Amygdala (tissue), 56 donors: ENCODE results near the gene TEDC2.

Source experiments
- DNase-seq, 56 donors: peaks; one replicate each; lab custom pipeline; 2025; lab: John Stamatoyannopoulos, UW

Gene TEDC2

DNA sequence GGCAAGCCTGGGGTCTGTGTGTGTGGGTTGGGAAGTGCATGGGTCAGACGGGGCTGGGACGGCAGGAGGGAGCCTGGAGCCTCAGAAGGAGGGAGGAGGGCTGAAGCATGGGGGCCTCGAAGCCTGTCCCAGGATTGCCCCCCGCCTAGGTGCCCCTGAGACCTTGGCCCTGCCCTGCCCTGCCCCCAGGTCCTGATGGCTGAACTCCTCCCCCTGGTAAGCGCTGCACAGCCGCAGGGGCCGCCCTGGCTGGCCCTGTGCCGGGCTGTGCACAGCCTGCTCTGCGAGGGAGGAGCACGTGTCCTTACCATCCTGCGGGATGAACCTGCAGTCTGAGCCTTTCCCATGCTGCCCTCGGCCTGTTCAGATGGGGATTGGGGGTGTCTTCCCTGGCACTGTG lies 4.4 kb downstream of the TEDC2 start:
- no peak for DNase-seq

DNA sequence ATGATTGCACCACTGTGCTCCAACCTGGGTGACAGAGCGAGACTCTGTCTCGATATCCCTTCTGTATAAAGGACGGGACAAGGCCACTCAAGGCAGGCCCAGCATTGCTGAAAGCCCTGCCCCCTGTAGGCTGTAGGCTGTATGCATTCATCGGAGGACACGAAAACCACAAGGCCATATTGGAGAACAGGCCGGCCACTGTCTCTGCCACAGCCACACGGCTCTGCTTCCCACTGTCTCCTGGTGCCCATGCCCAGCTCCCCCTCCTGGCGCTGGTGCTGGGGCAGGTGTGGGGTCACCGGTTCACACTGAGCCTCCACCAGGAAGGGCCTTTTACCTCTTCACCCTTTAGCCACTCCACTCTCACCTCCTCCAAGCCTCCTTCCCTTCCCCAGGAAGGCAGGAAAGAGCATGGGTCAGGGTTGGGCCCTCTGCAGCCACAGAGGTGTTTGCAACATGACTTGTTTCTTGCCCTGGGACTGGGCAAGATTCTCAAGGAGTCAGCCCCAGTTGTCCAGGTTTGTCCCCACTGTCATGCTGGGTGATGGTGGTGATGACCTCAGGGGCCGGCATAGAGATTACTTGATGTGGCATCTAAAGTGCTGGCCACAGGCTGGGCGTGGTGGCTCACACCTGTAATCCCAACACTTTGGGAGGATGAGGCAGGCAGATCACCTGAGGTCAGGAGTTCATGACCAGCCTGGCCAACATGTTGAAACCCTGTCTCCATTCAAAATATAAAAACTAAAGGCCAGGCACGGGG lies 5.9 kb downstream of the TEDC2 start:
- no peak for DNase-seq

DNA sequence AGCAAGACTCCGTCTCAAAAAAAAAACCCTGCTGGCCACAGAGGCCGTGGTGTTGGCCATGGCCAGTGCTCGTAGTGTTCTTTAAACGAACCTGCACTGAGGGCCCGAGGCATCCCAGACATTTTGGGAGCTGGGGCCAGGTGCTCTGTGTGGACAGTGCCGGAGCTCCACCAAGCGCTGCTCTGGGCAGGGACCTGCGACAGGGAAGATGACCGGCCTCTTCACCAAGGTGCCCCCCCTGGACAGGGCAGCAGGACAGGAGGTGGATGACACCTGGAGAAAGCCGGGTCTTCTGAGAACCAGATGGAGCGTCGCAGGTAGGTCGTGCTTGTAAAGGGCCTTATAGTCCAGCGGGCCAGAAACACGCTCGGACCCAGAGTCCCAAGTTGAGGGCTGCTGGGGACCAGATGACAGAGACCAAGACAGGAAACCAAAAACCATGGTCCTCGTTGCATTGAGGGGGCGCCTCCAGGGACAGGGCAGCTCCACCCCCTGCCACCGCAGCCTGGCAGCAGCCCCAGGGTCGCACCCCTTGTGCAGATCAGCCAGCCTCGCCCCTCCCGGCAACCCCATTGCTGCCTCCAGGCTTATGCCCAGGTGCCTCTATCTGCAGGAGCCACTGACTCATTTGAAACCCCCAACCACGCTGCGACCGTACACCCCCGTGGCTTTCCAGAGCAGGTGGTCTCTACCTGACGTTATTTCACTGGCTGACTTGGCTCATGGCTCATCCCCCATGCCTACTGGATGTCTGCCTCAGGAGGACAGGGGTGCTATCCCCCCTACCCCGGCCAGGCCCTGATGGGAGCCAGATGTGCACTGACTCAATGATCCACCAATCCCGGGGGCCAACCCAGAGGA lies 7.0 kb downstream of the TEDC2 start:
- no peak for DNase-seq

DNA sequence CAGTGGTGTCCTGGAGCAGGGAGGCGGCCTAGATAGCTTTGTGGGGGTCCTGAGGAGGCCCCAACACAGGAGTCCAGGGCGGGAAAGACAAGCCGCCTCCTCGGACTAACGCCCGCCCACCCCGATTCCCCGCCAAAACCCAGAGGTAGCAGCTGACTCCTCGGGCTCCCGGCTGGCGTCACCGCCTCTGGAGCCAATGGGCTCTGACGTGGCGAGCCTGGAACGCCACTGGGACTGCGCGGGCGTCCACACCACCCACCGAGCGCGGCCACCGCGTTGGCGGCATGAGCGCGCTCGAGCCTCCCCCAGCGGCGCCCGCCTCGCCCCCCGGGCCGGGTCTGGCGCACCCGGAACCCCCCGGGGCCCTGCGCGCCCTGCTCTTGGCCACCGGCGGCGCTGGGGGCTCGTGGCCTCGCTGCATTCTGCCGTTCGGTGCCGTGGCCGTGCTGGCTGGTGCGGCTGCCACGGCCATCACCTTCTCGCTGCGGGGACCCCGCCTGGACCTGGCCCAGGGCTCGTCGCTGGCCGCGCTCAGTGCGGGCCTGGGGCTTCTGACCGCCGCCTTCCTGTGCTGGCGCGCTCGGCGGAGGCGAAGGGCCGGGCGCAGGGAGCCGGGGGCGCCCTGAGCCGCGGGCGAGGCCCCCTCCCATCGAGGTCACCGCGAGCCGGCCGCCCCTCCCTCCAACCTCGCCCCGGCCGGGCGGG lies 7.8 kb downstream of the TEDC2 start:
- peak in 42 of 56 donors; percentile 6 to 83 (median 56) for DNase-seq

DNA sequence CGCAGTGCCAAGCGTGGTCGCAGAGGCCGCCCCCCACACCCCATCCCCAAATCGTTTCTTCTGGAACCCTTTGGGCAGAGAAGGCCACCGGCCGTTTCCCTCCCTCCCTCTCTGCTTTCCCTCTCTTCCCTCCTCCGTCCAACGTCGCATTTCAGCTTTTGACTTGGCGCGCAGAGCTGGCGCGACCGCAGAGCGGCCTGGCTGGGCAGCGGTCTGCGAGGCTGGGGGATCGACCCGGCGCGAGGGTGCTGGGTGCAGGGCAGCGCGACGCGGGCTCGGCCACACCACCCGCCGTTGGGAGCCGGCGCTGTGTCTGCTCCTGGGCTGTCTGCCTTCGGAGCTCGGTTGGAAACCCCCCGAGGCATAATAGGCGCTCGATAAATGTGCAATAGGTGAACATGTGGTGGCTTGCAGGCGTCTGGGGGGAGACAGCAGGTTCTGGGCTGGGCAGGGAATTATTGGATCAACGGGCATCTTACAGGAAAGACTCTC lies 8.4 kb downstream of the TEDC2 start:
- peak in 4 of 56 donors; percentile 10 to 46 (median 23) for DNase-seq

DNA sequence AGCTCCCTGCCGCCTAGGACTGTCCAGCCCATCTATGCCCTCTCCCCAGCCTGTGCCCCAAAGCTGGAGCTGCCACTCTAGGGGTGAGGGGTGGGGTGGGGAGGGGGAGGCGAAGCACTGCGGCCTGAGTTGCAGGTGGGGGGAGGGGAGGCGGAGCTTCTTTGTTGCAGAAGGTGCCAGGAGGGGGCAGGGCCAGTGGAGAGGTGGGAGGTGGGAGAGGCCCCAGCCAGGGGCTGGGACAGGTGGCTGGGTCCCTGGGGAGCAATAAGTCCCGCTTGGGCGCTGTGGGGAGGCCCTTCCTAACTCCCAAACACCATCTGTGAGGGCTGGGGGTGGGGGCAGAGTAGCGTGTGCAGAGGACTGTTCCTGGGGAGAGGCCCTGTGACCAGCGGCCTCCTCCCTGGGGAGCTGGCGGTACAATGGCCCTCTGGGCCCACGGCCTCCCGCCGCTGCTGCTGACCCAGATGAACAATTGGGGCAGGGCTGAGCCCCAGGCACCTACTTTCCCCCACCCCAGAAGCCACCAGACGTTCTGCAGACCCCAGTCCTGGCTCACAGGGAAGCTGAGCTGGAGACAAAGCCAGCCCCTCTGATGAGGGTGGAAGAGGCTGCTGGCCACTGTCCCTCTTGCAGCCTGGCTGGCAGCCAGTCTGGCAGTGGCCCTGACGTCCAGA lies 9.0 kb downstream of the TEDC2 start:
- DNase-seq: peak in 29 of 56 donors; percentile 16 to 78 (median 50)

DNA sequence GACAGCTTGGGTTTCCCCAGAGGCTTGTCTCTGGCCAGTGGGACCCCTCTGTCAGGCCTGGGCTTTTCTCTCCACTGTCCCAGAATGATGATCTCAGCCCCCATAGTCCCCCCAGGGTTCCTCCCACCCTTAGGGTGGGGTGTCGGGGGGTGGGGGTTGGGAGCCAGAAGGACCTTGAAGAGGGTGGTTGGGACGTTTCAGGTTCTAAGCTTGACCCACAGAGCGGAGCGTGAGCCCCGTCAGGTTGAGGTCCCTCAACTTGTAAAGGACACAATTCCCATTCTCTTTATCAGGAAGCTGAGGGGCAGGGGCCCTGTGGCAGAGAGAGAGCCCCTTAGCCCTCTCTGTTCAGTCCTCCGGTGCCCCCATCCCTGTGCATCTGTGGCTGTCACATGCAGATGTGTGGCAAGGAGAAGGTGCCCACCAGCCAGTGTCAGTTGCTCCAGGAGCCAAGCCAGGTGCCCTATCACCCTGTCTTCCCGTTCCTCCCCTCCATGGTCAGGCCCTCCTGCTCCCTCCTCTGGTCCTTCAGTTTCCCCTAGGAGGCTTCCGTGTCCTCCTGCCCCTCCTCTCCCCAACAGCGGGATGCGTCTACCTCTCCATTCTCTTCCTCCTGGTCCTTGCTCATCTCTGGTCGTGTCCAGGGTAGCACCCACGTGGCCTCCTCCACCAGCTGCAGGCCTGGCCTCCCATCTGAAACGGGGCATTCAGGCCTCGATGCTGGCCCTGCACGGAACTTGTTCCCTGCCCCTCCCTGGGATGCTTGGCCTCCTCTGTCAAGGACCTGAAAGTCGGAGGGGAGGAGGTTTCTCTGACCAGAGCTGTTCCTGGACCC lies 9.7 kb downstream of the TEDC2 start:
- peak in 1 of 56 donors; percentile 20 for DNase-seq

DNA sequence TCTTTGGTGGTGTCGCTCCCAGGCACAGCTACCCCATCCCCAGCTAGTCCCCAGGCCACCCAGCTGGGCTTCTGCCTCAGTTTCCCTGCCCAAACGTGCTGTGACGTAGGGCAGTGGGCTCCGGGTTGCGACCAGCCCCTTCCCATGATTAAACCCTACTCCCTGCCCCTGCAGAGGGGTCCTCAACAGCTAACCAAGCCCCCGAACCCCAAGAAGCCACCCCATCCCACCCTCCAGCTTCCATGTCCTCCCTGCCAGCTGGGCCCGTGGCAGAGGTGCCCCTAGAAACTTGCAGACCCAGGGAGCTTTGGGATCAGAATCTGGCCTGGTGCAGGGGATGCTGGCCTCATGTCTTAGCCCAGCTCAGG lies 10.3 kb downstream of the TEDC2 start:
- DNase-seq: no peak

DNA sequence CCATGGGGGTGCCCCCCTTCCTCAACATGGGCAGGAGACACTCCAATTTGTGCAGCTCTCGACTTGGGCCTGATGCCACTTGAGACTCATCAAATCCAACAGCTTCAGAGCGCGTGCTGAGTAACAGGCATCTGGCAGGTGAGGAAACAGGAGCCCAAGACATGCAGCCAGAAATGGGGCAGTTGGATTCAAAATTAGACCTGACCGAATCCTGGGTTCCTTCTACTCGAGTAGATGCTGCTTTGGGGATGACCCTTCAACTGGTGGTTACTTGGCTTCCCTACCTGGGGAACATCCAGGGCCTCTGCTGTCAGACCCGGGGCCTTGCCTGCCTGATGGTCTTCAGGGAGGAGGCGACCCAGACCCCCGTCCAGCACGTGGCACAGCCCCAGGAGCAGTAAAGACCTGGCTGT lies 10.7 kb downstream of the TEDC2 start:
- DNase-seq: peak in 2 of 56 donors; percentile 15 to 37

DNA sequence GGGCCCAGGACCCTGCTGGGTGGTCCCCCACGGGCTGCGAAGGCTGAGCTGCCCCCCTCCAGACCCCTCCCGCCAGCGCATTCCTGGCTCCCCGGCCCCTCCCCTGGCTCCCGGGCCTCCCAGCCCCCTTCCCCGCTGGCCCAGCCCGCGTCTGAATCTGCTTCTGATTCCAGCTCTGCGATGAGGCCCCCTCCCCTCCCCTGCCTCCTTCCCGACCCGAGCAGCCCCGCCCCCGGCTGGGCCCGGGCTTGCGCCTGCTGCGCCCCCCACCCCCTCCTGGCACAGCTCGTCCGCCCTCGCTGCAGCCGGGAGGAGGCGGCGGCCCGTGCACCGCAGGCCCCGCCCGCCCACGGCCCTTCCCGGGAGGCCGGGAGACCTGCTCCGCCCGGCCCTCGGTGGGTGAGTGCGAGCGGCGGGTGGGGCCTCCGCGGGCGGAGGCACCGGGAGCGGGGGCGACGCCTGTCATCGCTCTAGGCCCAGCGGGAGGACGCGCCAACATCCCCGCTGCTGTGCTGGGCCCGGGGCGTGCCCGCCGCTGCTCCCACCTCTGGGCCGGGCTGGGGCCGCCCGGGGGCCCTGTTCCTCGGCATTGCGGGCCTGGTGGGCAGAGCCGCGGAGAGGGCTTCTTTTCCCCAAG lies 11.2 kb downstream of the TEDC2 start, which contains the start of gene NTN3:
Gene NTN3, plus strand, starts transcription at position 282 of the 637 bp plus-strand sequence. CDS start 405 bp downstream, outside the sequence.
- DNase-seq: peak in 8 of 56 donors; percentile 19 to 69 (median 46)

DNA sequence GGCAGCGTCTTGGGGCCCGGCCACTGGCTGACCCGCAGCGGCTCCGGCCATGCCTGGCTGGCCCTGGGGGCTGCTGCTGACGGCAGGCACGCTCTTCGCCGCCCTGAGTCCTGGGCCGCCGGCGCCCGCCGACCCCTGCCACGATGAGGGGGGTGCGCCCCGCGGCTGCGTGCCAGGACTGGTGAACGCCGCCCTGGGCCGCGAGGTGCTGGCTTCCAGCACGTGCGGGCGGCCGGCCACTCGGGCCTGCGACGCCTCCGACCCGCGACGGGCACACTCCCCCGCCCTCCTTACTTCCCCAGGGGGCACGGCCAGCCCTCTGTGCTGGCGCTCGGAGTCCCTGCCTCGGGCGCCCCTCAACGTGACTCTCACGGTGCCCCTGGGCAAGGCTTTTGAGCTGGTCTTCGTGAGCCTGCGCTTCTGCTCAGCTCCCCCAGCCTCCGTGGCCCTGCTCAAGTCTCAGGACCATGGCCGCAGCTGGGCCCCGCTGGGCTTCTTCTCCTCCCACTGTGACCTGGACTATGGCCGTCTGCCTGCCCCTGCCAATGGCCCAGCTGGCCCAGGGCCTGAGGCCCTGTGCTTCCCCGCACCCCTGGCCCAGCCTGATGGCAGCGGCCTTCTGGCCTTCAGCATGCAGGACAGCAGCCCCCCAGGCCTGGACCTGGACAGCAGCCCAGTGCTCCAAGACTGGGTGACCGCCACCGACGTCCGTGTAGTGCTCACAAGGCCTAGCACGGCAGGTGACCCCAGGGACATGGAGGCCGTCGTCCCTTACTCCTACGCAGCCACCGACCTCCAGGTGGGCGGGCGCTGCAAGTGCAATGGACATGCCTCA lies 12.0 kb downstream of the TEDC2 start:
- DNase-seq: peak in 3 of 56 donors; percentile 18 to 51 (median 44)

DNA sequence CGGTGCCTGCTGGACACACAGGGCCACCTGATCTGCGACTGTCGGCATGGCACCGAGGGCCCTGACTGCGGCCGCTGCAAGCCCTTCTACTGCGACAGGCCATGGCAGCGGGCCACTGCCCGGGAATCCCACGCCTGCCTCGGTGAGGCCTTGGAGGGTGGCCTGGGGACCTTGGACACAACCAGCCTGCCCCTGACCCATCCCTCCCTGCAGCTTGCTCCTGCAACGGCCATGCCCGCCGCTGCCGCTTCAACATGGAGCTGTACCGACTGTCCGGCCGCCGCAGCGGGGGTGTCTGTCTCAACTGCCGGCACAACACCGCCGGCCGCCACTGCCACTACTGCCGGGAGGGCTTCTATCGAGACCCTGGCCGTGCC lies 12.6 kb downstream of the TEDC2 start:
- DNase-seq: no peak

DNA sequence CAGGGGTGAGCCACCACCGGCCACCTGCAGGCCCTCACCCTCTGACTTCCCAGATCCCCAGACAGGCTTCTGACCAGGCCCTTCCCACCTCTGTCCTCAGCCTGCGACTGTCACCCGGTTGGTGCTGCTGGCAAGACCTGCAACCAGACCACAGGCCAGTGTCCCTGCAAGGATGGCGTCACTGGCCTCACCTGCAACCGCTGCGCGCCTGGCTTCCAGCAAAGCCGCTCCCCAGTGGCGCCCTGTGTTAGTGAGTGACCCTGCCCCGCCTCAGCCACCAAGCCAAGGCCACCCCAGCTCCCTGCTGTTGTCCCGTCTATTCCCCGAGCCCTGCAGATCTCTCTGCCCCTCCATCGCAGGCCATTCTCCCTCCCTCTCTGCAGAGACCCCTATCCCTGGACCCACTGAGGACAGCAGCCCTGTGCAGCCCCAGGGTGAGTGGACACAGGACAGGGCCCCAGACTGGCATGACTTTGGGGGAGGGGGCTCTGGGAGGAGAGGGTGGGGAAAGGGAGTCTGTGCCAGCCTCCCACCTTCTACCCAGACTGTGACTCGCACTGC lies 13.1 kb downstream of the TEDC2 start:
- no peak for DNase-seq

DNA sequence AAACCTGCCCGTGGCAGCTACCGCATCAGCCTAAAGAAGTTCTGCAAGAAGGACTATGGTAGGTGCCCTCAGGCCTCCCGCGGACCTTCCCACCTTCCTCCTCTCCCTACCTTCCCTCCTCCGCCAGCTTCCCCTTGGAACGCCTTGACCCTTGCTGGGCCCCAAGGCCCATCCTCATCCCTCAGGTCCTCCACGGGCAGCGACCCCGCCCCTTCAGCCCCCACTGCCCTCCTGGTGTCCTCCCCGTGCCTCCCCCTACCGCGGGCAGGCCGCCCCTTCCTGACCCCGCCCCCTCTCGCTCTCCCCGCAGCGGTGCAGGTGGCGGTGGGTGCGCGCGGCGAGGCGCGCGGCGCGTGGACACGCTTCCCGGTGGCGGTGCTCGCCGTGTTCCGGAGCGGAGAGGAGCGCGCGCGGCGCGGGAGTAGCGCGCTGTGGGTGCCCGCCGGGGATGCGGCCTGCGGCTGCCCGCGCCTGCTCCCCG lies 13.6 kb downstream of the TEDC2 start:
- peak in 2 of 56 donors; percentile 22 to 59 for DNase-seq

DNA sequence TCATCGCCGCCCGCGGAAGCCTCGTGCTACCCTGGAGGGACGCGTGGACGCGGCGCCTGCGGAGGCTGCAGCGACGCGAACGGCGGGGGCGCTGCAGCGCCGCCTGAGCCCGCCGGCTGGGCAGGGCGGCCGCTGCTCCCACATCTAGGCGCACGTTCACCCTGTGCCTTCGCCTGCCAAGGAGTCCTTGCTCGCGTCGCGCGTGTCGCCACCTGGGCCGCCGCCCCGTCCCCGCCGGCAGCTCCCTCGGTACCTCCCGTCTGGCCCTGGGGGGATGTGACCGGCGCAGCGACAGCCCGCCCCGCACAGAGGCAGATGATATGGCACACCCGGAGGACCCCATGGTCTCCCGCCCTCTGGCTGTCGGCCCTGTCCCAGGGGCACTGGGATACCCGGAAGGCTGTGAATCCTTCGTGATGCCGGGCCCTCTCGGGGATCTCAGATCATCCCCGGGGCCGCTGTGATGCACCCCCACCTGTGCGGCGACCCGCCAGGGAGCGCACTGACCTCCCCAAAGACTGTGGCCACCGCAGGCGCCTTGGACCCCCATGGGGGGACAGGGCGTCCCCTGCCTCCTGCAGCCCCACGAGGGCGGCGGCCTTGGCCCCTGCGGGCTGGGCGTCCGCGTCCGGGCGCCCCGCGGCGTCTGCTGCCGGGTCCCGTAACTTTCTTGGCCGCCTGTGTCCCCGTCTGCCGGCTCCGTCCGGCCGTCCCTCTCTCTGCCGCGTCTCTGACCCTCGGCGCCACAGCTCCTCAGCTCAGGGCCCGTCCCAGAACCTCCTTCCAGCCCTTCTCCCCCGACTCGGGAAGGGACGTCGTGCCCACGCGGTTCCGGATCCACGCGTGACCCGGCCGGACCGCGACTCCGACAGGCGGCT lies 14.3 kb downstream of the TEDC2 start:
- peak in 29 of 56 donors; percentile 11 to 66 (median 42) for DNase-seq

DNA sequence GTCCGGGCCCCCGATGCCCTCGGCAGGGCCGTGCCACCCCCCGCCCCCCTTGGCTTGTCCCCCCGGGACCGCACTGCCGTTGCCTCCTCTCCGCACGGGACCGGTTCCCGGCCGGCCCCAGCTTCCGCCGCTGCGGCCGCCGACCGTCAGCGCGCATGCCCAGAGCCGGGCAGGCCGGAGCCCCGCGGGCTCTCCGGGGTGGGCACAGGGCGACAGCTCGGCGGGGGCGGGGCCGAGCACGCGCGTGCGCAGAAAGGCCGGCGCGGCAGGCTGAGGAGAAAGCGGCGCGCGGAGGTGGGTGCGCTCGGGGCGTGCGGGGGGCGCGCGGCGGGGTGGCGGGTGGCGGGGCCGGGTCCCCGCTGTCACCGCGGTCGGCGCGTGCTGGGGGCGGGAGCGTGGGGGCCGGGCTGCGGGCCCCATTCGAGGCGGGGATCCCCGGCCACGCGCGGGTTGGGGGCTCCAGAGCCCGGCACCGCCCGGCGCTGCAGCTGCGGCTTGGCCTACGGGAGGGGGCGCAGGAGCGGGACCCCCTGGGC lies 15.0 kb downstream of the TEDC2 start, which contains the start of gene TBC1D24:
Gene TBC1D24, plus strand, starts transcription at position 251 of the 536 bp plus-strand sequence. CDS start 21,022 bp downstream, outside the sequence.
- peak in 52 of 56 donors; percentile 6 to 90 (median 73) for DNase-seq
